Measurements from ENCODE around the gene LITAF.
"Not testable (repeated sequence)": the region's sequence is repeated elsewhere in the genome, so short reads cannot be mapped to it uniquely, and the experiment has no call there.

The LITAF gene

DNA sequence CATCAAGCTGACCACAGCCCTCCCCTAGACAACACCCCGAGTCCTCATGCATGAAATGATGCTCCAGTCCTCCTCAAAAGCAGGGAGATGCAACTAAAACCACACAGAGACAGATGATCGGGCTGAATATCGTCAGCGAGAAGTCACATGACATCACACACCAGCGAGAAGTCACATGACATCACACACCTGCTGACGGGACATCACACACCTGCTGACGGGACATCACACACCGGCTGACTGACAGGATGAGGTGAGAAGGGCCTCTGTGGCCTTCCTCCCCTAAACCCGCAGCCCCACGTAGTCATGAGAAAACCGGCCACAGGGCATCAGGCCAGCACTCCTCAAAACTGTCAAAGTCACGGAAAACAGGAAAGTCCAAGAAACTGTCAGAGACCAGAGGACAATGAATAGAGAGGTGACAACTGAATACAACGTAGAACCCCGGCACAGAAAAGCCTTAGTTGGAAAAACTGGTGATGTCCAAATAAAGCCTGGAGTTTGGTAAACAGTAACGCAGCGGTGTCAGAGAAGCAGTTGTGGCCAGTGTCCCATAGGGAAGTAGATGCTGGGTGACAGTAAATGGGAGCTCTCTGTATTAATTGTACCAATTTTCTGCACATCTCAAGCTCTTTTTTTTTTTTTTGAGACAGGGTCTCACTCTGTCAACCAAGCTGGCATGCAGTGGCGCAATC is 14.3 kb downstream of the LITAF start:
- no peak for DNase-seq (ENCODE audit: low spot score)

DNA sequence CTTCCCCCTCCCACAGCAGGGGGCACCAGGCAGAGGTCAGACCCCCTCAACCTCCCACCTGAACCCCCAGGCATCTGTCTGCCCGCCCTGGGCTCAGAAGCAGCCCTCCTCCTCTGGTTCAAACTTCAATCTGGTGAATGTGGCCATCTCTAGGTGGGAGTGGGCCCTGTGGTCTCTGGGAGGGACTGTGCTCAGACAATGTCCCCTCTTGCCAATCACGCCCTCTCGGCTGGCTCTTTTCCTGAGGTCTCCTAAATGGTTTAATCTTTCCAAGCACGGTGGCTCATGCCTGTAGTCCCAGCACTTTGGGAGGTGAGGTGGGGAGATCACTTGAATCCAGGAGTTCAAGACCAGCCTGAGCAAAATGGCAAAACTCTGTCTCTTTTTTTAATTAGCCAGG is 15.2 kb downstream of the LITAF start:
- no peak for DNase-seq (ENCODE audit: low spot score)

DNA sequence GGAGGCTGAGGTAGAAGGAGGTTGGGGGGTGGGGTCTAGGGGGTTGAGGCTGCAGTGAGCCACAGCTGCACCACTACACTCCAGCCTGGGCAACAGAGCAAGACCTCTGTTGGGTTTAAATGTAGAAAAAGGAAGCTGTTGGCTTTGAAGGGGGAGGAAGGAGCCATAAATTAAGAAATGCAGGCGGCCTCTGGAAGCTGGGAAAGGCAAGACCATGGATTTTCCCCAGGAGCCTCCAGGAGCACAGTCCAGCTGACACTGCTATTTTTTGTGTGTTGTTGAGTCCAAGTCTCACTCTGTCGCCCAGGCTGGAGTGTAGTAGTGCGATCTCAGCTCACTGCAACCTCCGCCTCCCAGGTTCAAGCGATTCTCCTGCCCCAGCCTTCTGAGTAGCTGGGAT is 15.9 kb downstream of the LITAF start:
- no peak for DNase-seq (ENCODE audit: low spot score)

DNA sequence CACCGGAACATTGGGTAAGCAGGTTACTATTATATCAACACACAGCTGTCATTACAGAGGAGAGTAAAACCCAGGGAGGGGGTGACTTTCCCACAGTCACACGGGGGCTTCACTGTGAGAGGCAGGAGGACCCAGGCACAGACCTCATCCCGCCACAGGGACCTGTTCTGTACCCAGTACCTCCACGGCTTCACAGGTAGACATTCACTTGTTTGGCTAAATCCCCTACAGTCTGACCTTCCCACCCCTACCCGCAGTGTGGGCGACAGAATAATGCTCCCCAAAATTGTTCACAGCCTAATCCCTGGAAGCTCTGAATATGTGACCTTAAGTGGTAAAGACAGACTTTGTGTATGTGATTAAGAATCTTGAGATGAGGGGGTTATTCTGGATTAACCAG is 16.5 kb downstream of the LITAF start:
- DNase-seq (ENCODE audit: low spot score), result no peak

DNA sequence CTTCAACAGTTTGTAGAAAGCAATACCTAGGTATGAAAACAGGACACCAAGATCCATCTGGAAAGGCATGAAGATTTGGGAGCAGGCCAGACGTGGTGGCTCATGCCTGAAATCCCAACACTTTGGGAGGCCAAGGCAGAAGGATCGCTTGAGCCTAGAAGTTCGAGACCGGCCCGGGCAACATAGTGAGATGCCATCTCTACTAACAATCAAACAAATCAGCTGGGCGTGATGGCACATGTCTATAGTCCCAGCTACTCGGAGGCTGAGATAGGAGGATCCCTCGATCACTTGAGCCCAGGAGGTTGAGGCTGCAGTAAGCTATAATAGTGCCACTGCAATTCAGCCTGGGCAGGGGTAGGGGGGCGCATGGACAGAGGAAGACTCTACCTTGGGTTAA is 20.3 kb downstream of the LITAF start:
- no peak for DNase-seq (ENCODE audit: low spot score)

DNA sequence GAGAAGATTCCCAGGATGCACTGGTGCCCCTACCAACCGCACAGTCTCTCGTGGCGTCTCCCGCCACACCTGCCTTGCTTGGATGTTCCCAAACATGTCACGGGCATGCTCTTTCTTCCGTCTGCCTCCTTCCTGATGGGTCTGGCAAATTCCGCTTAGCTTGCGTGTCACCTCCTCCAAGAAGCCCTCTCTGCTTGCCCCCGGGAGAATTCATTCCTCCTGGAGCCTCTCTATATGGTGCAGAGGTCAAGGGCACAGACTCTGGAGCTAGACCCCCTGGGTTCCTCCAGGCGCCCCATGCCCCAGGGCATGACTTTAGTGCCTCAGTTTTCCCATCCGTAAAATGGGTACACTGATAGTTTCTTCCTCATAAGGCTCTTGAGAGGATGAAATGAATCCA is 21.1 kb downstream of the LITAF start:
- DNase-seq (ENCODE audit: low spot score), result no peak

DNA sequence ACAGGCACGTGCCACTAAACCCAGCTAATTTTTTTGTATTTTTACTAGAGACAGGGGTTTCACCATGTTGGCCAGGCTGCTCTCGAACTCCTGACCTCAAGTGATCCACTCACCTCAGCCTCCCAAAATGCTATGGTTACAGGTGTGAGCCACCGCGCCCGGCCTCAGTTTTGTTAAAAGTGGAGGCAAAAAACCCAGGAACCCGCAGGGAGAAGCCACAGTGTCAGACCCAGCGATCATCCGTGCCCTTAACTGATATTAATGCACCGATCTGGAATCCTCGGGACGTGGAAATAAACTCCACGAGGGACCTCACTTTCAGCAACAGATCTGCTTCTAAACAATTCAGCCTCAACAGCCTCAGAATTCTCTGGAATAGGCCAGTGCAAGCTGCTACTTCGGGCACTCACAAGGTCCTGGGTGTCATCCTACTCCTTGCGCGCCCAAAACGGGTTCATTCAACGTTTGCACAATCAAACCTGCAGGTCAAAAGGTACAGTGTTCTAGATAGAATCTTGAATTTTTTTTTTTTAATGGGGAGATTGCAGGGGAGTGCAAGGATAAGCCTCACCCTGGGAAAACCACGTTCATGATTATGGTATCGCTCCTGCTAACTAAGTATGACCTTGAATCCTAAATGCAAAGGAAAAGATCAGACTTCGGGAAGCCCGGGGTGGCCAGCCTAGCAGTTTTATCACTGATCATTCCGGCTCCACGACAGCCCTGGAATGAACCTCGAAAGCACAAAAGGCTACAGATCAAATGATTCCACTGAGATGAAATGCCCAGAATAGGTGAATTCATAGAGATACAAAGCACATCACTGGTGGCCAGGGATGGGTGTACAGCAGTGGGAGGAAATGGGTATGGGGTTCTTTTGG is 22.4 kb downstream of the LITAF start:
- DNase-seq (ENCODE audit: low spot score), result no peak

DNA sequence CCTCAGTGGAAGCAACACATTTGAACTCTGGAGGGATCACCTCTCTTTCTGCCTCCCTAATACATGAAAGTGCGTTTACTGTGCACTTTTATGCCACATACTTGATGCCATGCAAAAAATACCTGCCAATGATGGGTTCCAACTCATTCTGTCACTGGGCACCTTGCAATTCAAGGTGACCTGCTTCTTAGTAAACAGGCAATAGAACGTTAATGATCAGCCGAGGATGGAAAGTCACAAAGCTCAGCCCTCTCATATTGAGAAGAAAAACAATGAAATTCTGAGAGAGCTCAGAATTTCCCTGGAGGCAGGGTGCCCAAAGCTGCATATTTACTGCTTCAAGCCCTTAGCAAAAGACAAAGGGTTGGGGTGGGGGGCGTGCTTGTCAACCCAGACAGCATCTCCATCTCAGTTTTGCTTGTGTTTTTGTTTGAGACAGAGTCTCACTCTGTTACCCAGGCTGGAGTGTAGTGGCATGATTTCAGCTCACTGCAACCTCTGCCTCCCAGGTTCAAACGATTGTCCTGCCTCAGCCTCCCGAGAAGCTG is 23.2 kb downstream of the LITAF start:
- no peak for DNase-seq (ENCODE audit: low spot score)

DNA sequence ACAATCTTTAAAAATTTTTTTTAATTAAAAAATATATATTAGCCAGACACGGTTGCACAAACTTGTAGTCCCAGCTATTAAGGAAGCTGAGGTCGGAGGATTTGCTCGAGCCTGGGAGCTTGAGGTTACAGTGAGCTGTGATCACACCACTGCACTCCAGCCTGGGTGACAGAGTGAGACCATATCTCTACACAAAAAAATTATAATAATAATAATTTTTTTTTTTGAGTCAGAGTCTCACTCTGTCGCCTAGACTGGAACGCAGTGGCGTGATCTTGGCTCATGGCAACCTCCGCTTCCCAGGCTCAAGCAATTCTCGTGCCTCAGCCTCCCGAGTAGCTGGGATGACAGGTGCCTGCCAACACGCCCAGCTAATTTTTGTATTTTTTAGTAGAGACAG is 23.8 kb downstream of the LITAF start:
- no peak for DNase-seq (ENCODE audit: low spot score)

DNA sequence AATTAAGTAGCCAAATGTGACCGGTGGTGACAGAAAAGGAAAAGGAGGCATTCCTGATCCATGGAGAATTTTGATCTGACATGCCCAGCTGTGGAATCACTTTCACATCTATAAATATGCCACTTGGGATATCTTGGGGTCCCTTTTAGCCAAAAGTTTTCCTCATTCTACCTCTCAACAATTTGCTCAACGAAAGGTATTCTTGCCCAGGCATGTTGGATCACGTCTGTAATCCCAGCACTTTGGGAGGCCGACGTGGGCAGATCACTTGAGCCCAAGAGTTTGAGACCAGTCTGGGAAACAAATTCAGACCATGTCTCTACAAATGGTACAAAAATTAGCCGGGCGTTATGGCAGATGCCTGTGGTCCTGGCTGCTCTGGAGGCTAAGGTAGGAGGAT is 24.3 kb downstream of the LITAF start:
- DNase-seq (ENCODE audit: low spot score), result no peak

DNA sequence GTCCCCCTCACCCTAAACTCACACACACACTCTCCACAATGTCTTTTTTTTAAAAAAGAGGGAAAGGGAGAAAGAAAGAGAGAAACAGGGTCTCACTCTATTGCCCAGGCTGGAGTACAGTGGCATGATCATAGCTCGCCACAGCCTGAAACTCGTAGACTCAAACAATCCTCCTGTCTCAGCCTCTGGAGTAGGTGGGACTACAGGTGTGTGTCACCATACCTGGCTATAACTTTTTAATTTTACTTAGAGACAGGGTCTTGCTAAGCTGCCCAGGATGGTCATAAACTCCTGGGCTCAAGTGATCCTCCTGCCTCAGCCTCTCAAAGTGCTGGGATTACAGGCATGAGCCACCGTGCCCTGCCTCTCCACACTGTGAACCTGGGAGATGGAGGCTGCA is 24.9 kb downstream of the LITAF start:
- DNase-seq (ENCODE audit: low spot score), result no peak

DNA sequence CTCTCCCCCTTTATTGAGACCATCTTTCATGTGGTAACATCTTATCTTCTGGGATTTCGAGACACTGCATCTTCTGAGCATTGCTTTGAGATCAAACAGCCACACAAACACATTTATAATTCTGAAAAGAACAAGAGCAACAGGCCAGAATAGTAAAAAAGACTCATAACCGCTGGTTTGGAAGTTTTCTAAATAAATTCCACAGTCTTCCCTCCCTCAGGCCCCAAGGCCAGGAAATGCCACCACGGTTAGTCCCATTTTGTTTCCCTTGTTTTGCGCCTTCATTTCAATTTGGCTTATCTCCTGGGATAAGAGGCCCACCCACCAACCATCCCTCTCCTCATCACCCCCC is 25.3 kb downstream of the LITAF start:
- DNase-seq (ENCODE audit: low spot score), result no peak

DNA sequence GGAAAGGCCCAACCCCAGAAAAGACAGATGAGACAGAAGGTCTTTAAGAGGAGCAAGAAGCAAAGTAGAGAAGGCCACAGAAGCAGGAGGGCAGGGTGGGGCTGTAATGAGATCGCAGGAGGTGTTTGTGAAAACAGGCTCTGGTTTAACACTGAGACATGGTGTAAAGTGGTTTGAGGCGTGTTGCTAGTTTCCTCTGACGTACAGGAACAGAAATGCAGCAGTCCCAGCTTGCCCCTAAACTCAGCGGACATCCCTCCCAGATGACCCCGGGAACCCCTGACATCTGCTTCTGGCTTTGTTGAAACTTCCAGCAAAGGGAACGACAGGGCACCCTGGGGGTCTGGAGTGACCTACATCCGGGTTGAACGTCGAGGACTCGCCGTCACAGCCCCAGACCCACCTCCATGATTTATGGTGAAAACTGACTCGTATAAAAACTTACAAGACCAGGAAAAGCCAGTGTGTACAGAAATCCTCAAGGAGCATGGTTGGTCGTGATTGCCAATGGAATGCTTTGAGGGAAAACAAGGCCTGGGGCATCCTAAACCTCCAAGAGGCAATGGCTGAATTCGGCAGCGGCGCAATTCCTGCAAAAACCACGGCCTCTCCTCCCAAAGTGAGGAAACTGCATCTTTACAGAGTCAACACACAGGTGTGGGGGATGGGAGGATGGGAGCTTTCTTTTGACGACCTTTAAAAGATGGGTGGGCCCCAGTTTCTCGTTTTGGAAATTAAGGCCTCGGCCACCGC is 25.8 kb downstream of the LITAF start:
- no peak for DNase-seq (ENCODE audit: low spot score)

DNA sequence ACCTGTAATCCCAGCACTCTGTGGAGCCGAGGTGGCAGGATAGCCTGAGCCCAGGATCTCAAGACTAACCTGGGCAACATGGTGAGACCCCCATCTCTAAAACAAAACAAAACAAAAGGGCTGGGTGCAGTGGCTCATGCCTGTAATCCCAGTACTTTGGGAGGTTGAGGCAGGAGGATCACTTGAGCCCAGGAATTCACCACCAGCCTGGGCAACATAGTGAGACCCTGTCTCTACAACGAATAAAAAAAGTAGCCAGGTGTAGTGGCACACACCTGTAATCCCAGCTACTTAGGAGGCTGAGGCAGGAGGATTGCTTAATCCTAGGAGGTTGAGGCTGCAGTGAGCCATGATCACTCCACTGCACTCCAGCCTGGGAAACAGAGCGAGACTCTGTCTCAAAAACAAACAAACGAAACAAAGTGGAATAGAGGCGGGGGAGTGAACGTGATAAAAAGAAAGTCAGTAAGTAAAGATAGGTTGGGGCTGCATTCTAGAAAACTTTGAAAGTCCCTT is 28.4 kb downstream of the LITAF start:
- not testable (repeated sequence) for DNase-seq (ENCODE audit: low spot score)

DNA sequence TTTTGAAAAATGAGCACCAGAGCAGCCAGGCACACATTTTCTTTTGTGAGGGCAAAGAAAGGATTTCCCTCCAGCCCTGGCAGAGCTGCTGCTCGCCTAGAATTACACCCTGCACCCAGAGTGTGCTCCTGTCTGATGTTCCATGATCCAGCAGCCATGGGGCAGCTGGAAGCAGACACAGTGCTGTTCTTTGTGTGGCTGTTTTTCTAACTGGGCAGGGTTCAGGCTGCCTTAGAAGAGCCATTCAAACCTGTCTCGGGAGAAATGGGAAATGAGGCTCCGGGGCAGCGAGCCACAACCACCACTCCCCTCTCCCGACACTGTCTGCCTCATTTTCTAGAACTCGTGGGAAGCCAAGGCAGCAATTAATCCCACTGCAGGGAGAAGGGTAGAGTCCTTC is 28.9 kb downstream of the LITAF start:
- DNase-seq (ENCODE audit: low spot score), result no peak

DNA sequence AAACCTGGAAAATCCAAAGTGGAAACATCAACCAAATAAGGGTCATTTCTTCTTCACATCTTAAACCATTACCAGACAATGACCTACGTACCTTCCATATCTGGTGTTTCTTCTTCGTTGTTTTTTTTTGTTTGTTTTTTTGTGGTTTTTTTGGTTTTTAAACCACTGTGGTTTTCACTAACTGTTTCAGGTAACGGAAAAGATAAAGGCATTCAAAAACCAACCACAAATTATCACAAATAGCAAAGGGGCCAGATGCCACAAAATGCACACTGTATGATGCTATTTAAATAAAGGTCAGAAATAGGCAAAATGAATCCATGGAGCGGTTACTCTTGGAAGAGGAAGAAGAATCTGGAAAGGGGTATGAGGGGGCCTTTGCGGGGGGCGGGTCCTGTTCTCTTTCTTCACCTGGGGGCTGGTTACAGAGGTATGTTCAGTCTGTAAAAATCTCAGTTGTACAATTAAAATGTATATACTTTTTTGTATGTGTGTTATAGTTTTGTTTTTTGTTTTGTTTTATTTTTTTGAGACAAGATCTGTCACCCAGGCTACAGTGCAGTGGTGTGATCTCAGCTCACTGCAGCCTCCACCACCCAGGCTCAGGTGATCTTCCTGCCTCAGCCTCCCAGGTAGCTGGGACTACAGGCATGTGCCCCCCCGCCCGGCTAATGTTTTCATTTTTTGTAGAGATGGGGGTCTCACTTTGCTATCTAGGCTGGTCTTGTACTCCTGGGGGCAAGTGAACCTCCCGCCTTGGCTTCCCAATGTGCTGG is 29.6 kb downstream of the LITAF start:
- DNase-seq (ENCODE audit: low spot score), result no peak

DNA sequence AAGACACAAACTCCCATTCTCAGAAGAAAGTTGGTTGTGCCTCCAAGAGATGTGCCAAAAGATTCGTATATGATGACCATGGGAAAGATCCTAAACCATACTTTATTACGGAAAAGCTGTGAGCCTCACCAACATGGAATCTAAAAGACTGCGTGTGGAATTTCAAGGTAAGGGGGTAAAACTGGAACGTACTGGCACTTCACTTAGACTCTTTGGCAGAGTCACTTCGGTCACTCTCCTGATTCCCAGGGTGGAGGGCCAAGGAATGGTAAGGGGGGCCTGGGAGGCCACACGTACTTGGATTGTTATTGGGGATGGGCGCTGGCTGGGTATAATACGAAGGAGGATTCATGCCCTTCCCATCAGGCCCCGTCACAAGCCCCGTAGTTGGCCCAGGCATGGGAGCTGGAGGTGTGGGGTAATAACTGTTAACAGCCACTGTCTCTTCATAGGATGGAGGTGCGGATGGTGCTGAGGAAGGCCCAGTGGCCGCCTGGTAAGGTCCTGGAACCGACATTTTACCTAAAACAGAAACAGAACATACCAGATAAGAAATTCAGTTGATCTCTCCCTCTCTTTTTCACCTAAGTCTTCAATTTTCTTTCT is 30.4 kb downstream of the LITAF start:
- DNase-seq (ENCODE audit: low spot score), result no peak

DNA sequence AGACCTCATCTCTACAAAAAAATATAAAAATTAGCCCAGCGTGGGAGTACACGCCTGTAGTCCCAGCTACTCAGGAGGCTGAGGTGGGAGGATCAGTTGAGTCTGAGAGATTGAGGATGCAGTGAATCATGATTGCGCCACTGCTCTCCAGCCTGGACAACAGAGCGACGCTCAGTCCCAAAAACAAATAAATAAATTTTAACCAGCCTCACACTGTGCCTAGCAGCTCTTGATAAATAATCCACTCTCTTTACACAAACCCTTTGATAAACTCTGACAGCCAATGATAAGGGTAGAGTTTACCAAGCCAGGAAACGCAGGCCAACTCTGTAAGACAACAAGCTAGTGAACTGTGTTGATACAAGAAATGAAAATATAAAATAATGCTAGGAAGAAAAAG is 32.7 kb downstream of the LITAF start:
- DNase-seq (ENCODE audit: low spot score), result no peak

DNA sequence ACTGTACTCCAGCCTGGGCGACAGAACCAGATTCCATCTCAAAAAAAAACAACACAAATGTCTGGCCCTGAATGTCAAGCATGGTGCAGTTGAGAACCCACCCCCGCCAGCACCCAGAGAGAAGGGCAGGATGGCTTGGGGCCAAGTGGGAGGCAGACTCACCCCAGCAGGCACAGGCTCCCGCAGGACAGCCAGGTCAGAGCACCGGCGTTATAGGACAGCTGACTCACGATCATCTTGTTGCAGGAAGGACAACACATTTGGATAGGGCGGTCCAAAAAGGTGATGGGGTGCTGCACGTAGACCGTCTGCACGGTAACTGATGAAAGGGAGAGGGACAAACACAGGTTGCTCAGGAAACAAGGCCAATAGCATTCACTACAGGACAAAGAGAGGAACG is 33.3 kb downstream of the LITAF start:
- DNase-seq (ENCODE audit: low spot score), result no peak

DNA sequence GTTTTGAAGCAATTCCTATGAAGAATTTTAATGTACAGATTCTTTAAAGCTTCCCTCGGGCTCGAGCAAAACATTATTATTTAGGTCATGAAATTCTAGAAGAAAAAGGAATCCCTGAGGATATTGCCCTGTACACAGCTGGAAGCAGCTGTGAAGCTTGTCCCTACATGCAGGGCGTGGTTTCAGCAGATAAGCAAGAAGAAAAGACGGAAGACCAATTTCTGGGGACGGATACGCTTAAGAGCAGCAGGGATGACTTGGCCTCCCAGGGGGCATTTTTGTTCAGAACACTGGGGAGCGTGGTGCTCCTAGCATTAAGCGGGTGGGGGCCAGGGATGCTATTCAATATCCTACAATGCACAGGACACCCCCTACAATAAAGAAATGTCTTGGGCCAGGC is 34.3 kb downstream of the LITAF start:
- DNase-seq (ENCODE audit: low spot score), result no peak

DNA sequence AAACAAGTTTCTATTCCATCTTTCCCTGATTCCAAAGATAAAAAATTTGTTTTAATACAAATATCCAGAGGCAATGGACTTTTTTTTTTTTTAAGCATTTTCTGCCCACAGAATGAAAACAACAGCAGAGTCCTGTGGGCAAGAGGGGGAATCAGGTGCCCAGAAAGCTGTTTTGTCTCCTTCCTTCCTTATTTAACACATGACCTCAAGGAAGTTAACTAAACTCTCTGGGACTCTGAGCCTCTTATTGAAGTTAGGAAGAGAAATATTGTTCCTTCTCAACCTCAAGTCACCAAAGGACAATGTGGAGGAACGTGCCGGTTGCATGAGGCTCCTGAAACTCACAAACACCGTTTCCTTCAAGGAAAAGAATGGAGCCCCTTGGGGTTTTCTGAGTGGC is 34.9 kb downstream of the LITAF start:
- DNase-seq (ENCODE audit: low spot score), result no peak
